Measurements from ENCODE around the gene HOXB9.

DNA sequence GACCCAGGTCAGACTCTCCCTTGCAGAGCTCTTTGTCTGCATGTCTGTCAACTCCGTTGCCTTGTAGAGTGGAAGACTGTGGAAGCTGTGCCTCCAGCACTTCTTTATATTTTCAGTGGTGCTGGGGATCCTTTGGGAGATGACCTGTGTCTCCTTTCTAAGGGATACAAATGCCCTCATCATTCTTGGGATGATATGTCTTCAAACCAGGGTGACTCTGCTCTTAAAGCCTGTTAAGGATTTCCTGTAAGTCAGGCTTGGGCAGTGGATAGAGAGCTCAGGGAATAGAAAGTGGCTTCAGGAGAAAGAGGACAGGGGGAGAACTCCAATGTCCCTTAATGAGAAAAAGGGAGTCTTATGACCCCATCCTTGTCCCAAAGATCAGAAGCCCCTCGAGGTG lies 37.6 kb downstream of the HOXB9 start:
- TF ChIP-seq POLR2A (IDR thresholded peaks at IDR 0.05; ENCODE audit: low read length) = no peak
- no peak for TF ChIP-seq GATA1 (IDR thresholded peaks at IDR 0.05; ENCODE audit: low read depth, low read length)

Measured in erythroblast (primary cell).